ENCODE measurements around the gene PPP1R14B.
"Not testable (repeated sequence)": the region's sequence is repeated elsewhere in the genome, so short reads cannot be mapped to it uniquely, and the experiment has no call there.

PPP1R14B gene

GRCh38 chr11:64260147-64260708, 13.5 kb upstream of the PPP1R14B start:
- FAIRE-seq: no peak

DNA sequence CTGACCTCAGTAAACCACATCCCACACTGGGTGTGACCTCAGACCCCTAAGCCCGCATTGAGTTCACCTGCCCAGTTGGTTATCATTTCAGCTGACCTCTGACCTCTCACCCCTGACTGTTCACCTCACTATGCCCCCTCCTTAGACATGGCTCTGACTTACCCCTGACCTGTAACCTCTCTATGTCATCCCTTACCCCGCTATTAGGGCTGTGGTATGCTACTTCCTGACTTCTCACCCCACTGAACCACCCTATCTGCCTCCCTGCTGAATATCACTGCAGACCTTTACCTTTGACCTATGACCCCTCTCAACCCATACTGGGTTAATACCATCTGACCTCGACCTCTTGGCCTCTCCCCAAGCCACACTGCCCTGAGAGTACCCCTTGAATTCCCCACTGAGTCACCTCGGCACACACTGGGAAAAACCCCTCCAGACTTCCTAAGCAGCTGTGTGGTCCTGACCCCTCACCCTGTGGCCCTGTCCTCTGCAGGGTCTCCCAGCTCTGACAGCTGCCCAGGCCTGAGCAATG, 12.9 kb upstream of the PPP1R14B start:
- FAIRE-seq: no peak

DNA sequence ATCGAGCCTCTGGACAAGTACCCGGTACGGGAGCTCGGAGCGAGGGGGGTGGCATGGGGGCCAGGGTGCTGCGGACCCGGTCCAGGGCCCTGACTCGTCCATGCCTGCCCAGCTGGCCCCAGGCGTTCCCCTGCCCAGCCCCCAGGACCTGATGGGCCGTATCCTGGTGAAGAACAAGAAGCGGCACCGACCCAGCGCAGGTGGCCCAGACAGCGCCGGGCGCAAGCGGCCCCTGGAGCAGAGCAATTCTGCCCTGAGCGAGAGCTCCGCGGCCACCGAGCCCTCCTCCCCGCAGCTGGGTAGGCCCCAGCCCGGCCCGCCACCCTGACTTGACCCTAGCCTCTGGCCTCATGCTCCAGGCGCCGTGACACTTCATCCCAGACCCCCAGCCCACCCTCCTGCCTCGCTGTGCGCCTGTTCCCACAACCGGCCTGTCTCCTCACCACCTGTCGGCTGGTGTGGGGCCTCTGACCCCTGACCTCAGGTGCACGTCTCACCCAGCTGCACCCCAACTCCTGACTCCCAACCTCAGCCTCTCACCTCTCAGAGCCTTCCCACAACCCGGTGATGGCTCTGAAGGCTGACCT, 12.3 kb upstream of the PPP1R14B start:
- no peak for FAIRE-seq

DNA sequence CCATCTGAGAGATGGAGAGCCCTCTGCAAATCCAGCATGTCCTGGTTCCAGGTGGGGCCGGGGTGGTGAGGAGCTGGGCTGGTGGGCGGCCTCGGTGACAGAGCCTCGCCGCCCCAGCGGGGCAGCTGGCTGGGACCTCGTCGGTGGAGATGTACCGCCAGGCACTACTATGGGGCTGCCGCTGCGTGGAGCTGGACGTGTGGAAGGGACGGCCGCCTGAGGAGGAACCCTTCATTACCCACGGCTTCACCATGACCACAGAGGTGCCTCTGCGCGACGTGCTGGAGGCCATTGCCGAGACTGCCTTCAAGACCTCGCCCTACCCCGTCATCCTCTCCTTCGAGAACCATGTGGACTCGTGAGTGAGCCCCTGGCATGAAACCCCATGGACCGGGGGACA, 11.6 kb upstream of the PPP1R14B start:
- FAIRE-seq: no peak

DNA sequence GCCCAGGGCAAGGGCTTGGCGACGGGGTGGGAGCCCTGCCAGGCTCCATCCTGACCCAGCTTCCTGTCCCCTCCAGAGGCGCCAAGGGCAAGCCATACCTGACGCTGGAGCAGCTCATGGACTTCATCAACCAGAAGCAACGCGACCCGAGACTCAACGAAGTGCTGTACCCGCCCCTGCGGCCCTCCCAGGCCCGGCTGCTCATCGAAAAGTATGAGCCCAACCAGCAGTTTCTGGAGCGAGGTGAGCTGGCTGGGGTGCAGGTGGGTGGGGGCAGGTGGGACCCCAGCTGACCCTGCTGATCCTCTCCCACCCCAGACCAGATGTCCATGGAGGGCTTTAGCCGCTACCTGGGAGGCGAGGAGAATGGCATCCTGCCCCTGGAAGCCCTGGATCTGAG, 9.6 kb upstream of the PPP1R14B start:
- FAIRE-seq: no peak

GRCh38 chr11:64255135-64256128, 8.7 kb upstream of the PPP1R14B start:
- FAIRE-seq: no peak

GRCh38 chr11:64254326-64254725, 7.6 kb upstream of the PPP1R14B start:
- no peak for FAIRE-seq

DNA sequence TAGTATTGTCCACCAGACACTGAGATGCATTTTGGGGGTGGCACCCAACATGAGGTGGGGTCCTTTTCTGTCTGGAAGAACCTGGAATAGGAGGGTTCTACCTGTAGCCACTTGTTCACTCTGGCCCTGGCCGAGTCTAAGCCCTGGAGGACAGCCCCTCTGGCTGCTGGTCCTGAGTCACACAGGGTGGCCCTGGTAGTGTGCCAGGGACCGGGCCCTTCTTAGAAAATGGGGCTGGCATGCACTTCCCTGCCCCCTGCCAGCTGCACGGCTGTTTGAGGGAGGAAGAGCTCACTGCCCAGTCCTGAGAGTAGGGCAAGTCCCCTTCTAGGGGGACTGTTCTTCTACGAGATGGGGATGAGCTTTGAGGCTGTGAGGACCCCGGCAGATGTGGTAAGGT, 6.7 kb upstream of the PPP1R14B start:
- FAIRE-seq: no peak

GRCh38 chr11:64253043-64253442, 6.3 kb upstream of the PPP1R14B start:
- FAIRE-seq: no peak

GRCh38 chr11:64252003-64252872, 5.5 kb upstream of the PPP1R14B start:
- no peak for FAIRE-seq

DNA sequence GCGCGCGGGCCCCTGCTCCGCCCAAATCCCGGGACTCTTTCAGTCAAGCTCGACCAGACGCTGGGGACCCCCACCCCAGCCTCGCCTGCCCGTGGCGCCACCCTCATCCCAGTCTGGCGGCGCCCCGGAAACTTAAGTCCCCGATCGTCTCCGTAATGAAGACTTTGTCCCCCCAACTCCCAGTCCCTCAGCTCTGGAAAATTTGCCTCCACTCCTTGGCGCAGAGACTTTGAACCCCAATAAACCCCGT, 4.9 kb upstream of the PPP1R14B start:
- no peak for FAIRE-seq

DNA sequence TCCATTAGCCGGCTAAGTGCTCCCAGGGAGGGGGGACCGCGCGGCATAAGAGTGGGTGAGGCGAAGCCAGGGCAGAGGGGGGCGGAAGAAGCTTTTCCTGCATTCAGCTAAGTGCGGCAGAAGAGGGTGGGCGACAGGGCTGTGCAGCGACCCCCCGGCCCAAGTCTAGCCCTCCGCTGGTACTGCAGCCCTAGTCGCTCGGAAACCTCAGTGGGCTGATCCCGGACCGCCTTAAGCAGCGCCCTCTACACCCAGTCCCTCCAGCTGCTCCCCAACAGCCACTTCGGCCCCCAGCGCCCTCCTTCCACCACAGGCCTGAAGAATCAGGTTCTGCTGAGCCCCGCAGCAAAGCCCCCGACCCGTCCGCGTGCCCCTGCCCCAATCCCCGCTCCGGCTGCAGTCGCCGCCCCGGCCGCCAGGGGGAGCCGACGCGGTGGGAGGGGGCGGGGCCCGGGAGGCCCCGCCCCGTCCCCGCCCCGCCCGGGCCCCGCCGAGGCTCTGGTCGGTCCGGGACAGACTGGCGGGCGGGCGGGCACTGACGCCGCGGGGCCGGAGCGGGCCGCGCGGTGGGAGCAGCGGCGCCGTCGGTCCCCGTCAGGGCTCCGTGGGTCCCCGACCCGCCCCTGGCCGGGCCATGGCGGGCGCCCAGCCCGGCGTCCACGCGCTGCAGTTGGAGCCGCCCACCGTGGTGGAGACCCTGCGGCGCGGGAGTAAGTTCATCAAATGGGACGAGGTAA, 4.4 kb upstream of the PPP1R14B start, which contains the start of gene PLCB3:
Gene PLCB3 (plus strand): TSS at position 515 of the 737 bp plus-strand sequence. CDS start 120 bp downstream, at position 635.
- no peak for FAIRE-seq

DNA sequence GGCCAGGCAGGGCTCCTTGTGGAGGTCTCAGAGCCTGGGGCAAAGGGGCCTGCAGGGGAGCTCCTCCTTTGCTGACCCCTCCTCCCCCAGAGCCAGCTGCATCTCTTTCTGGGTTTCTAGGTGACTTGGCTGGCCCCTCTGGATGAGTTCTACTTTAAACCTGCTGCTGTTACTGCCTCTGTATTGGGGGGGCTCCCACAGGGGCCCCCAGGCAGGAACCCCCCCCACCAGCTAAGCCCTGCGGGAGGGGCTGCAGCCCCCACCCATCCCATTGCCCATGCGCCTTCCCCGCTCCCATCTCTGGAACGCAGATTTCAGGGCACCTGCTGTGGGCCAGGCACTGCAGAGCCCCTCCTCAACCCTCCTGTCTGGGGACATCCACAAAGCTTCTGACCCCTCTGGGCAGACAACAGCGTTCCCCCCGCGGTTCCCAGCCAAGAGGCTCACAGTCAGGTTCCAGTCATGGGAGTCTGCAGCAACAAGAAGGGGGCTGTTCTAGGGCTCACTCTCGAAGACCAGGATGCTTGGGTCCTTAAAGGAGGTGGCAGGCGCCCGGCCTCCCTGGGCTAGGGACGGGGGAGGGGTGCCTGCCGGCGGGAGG, 3.8 kb upstream of the PPP1R14B start:
- FAIRE-seq: no peak

GRCh38 chr11:64249563-64250414, 3.0 kb upstream of the PPP1R14B start:
- FAIRE-seq: no peak

DNA sequence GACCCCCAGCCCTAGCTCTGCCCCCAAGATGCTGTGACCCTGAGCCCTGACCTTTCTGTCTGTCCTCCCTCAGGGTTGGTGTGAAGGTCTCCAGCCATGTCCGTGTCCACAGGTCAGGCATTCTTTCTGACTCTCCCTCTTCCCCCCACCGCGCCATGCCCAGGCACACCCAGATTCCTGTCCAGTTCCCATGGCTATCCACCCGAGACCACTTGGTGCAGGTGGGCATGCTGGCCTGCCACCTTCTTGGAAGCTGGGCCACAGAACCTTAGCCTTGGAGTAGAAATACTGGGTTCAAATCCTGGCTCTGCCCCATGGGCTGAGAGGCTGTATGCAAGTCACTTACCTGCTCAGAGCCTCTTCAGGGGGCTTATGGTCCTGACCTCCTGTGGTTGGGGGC, 2.3 kb upstream of the PPP1R14B start:
- FAIRE-seq: no peak

DNA sequence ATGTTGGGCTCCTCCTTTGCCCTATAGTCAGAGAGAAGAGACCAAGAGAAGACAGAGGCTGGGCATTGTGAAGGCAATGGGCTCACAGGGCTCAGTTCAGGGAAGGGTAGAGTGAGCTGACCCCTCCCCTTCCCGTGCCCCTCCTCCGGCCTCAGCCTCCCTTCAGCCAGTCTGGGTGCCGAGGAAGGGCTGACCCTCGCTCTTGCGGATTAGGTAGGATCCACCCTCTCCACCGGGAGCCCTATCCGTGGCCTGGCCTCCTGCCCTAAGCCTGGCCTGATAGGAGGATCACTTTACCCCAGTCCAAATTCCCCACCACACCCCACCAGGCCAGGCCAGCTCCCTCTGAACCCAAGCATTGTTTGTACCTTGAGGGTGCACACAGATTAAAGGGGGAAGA, 1.8 kb upstream of the PPP1R14B start:
- FAIRE-seq: no peak

- FAIRE-seq: no peak
These were observed 1.2 kb upstream of the PPP1R14B start for GRCh38 chr11:64247729-64248531.

GRCh38 chr11:64246621-64246870, 197 bp downstream of the PPP1R14B start:
- FAIRE-seq: not testable (repeated sequence)

DNA sequence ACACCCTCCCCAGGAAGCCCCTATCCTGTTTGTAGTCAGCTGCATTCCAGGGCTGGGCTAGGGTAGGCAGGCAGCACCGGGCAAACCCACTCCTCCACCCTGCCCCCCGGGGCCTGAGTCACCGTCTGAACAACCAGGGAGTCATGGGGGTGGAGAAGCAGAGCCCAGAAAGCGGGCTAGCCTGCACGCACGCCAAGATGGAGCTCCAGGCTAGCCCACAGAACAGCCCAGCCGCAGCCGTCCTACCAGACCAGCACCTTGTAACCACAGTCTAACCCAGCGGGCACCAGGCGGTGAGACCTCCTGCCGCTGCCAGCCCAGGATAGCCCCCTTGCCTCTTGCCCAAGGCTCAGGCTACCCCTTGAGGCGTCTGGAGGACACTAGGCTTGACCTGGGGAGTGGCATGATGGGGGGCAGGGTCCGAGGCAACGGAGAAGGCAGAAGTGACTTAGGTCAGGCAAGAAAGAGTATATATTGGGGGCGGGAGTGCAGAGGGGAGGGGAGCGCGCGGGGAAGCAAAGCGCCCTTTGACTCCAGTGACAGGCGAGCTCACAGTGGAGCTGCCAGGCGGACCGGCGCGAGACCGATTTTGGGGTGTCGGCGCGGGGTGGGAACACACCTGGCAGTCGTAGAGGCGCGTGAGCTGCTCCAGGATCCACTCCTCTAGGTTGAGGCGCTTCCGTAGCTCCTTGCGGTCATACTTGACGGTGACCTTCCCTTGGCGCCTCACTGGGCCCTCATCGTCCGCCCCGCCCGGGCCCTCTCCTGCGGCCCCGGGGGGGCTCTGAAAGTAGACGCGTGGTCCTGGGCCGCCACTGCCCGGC, 734 bp downstream of the PPP1R14B start:
- FAIRE-seq: no peak
